Measurements from ENCODE around the gene DNAJC28.
A peak's percentile ranks its signal among the peaks of the same experiment; 100 is the strongest.
"Not testable (repeated sequence)": the region's sequence is repeated elsewhere in the genome, so short reads cannot be mapped to it uniquely, and the experiment has no call there.

The DNAJC28 gene

GRCh38 chr21:33481314-33481943 lies 10.1 kb downstream of the DNAJC28 start:
- peak in 1 of 58 donors; percentile 3 for DNase-seq

- DNase-seq: no peak
Observed at GRCh38 chr21:33480481-33481103, 10.9 kb downstream of the DNAJC28 start.

- DNase-seq: peak; percentile 77 to 98 (median 96)
Observed at GRCh38 chr21:33479679-33480480, 11.6 kb downstream of the DNAJC28 start, which contains the start of gene TMEM50B. TSS of gene TMEM50B (minus strand) at chr21:33479974. CDS start at chr21:33468885, 11,089 bp downstream.

DNA sequence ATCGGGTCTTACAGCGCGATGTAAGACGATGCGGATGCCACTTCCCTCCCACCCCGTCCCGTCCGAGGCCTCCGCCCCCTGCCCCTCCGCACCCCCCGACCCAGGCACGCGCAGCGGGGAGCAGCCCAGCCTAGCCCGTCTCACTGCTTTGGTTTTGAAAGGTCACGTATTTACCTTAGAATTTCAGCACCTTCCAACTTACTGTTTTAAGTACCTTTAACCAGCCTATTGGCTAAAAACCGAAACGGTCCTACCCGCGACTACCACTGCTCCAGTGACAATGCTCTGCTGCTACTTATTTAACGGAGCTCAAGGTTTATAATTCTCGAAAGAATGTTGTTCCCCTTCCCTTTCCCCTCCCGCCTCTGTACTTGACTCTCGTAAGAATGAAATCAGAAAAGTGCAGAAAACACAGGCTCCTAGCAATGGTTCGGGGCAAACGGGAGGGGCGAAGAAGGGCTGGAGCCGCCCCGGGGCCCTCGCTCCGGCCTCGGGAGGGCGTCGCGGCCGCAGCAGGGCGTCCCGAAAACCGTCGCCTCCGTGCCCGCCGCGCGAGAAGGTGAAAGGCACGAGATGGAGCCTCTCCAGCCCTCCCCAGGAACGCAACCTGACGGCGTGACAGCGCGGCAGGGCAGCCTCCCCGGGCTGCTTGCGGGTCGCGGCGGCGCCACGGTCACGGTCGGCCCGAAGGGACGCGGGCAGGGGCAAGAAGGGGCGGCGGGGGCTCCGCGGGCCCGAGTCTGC lies 12.4 kb downstream of the DNAJC28 start:
- peak in 13 of 58 donors; percentile 4 to 52 (median 25) for DNase-seq

GRCh38 chr21:33478182-33478581 lies 13.3 kb downstream of the DNAJC28 start:
- DNase-seq: no peak

DNA sequence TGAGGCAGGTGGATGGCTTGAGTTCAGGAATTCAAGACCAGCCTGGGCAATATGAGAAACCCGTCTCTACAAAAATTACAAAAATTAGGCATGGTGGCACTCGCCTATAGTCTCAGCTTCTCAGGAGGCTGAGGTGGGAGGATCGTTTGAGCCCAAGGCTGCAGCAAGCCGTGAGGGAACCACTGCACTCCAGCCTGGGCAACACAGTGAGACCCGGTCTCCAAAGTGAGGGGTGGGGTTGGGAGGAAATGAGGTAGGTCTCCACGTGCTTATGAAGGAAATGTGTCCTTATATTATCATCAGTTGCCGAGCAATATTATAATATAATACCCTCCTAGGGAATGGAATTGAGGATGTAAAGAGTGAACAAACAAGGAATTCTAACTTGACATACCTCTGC lies 14.4 kb downstream of the DNAJC28 start:
- DNase-seq: no peak

- no peak for DNase-seq
Observed at GRCh38 chr21:33473344-33473743, 18.2 kb downstream of the DNAJC28 start.

- no peak for DNase-seq
Observed at GRCh38 chr21:33470701-33471100, 20.8 kb downstream of the DNAJC28 start.

DNA sequence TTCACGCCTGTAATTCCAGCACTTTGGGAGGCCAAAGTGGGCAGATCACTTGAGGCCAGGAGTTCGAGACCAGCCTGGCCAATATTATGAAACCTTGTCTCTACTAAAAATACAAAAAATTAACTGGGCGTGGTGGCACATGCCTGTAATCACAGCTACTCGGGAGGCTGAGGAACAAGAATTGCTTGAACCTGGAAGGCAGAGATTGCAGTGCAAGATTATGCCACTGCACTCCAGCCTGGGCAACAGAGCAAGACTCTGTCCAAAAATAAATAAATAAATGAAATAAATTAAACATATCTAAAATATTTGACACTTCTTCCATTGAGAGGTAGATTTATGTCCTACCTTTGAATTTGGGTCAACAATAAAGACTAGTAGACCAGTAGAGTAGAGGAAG lies 22.3 kb downstream of the DNAJC28 start:
- not testable (repeated sequence) for DNase-seq

GRCh38 chr21:33461538-33462250 lies 29.8 kb downstream of the DNAJC28 start:
- no peak for DNase-seq

DNA sequence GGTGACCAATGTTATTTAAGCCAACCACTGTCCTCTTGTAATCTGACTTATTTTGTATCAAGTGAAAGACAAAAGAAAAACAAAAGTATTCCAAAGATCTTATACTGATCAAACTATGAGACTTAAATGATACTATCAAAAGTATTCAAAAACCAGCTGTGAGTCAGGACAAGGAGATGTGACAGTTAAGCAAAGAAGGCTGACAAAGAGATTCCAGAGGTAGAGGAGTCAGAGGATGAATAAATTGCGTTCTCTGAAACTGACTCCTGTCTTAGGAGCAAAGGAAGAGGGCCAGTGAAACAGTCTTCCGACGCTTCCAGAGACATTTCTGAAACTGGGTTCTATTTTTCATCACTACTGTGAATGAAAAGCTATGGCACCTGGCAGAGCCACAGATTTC lies 32.7 kb downstream of the DNAJC28 start:
- DNase-seq: no peak

- no peak for DNase-seq
Observed at GRCh38 chr21:33455686-33456446, 35.6 kb downstream of the DNAJC28 start.

DNA sequence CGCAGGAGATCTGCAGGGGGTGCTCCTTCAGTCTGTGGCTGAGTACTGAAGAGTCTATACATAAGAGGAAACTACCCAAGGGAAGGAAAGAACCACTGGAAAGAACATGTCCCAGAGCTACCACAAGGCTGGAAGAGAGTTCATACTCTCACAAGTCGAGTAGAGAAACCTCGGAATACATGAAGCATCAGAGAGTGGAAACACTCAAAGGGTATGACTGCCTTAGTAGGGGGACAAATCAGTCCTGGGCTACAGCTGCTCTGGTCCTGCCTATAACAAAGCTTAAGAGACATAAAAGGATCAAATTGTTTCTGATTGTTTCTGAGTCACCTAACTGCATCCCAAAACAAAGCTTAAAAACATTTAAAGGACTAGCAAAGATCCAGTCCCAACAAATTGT lies 39.2 kb downstream of the DNAJC28 start:
- no peak for DNase-seq

DNA sequence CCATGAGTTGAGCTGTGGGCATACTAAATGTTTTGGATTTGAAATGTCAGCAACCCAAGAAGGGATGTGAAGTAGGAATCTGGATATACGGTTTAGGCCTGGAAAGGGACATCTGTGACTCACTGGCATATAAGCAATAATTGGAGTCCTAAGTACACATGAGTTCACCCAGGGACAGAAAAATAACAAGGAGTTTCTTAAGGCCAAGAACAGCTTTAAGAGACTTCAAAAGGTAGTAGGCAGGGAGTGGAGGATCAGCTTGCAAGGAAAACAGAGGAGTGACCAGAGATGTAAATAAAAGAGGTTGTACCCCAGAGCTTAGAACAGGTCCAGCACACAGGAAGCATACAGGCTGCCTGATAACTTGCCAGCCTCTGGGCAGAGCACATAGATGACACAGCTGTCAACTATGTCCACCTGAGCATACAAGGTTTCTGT lies 39.9 kb downstream of the DNAJC28 start:
- DNase-seq: no peak

DNA sequence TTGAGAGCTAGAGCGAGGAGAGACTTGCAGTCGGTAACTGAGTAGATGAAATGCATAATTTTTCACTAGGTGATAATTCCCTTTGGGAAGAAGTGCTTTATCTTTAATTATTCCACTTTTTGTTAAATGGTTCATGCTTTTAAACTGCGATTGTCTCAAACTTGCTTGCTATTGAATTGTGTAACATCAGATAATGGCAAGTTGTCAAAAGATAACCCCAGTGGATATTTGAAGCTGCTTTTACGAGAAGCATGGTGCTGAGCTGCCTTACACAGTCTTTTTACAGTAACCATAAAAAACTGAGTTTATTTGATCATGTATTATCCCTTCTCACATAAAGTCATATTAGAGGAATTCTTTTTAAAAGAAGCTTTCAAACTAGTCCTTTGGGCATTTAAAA lies 41.9 kb downstream of the DNAJC28 start:
- no peak for DNase-seq

GRCh38 chr21:33446620-33447019 lies 44.9 kb downstream of the DNAJC28 start:
- DNase-seq: not testable (repeated sequence)

DNA sequence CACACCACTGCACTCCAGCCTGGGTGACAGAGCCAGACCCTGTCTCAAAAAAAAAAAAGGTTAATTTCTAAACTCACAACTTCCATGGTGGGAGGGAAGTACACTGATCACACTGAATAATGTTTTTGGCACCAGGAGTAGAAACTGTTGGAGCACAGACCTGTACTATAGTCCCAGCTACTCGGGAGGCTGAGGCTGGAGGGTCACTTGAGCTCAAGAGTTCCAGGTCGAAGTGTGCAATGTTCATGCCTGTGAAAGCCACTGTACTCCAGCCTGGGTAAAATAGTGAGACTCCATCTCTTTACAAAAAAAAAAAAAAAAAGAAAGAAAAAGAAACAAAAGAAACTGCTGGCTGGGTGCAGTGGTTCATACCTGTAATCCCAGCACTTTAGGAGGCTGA lies 47.0 kb downstream of the DNAJC28 start:
- DNase-seq: no peak

- no peak for DNase-seq
Observed at GRCh38 chr21:33443194-33443593, 48.3 kb downstream of the DNAJC28 start.

DNA sequence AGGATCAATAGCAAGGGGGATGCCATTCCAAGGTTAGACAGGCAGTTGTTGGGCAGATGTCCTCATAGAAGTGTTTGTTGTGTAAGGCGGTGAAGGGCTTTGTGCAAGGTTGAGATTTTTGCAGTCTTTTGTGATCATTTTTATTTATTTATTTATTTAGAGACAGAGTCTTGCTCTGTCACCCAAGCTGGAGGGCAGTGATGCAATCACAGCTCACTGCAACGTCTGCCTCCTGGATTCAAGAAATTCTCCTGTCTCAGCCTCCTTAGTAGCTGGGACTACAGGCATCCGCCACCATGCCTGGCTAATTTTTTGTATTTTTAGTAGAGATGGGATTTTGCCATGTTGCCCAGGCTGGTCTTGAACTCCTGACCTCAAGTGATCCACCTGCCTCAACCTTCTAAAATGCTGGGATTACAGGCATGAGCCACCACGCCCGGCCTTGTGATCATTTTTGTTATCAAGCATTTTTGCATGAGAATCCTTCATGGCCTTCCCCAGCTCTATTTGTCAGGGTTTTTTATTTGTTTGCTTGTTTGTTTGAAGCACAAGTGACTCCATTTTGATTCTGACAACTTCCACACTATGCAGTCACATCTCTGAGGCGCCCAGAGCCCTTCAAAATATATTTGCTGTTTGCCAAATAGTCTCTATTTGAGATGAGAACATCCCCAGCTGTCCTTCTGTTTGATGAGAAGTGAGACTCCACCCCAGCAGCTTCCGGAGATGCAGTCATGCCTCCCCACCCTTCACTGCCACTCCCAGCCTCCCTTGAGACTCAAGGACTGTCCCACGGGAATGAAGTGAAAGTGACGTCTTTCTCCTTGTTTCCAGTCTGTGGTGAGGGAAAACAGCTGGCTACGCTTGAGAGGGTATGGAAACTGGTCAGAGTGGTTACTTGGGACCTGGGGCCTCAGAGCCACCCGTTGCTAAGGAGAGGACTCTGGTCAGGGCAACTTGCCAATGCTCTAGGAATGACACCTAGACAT lies 49.7 kb downstream of the DNAJC28 start:
- DNase-seq: no peak

Measured in anterior cingulate cortex (tissue), 58 donors.